ENCODE data around the gene PLA2G2C.

Gene PLA2G2C

GRCh38 chr1:20179371-20180128 lies 6.8 kb downstream of the PLA2G2C start:
- Histone ChIP-seq H3K4me3 (ENCODE audit: insufficient read depth, low read depth, low read length, poor library complexity, severe bottlenecking) (no peak overlapping the region), H3K27me3 (replicated peaks; ENCODE audit: control insufficient read depth, insufficient read depth, low read length, poor library complexity, severe bottlenecking) (no peaks in the 10 kb centered on the region), H3K4me1 (ENCODE audit: control insufficient read depth, insufficient read depth, low read length, poor library complexity, severe bottlenecking) (no peaks in the 10 kb centered on the region), H3K36me3 (ENCODE audit: control insufficient read depth, insufficient read depth, low read length) (no peaks in the 10 kb centered on the region), H3K27ac (ENCODE audit: insufficient read depth, low read length, poor library complexity, severe bottlenecking) (no peak overlapping the region), H3K9me3 (ENCODE audit: control insufficient read depth, low read length) (no peaks in the 10 kb centered on the region)
- no peak for DNase-seq

GRCh38 chr1:20178634-20179370 lies 7.5 kb downstream of the PLA2G2C start:
- H3K27ac ChIP-seq (ENCODE audit: insufficient read depth, low read length, poor library complexity, severe bottlenecking) = no peak overlapping the region
- H3K27me3 ChIP-seq (replicated peaks; ENCODE audit: control insufficient read depth, insufficient read depth, low read length, poor library complexity, severe bottlenecking) = no peaks in the 10 kb centered on the region
- no peak for DNase-seq
- H3K9me3 ChIP-seq (ENCODE audit: control insufficient read depth, low read length) = no peaks in the 10 kb centered on the region
- no peak overlapping the region for H3K4me3 ChIP-seq (ENCODE audit: insufficient read depth, low read depth, low read length, poor library complexity, severe bottlenecking)
- no peaks in the 10 kb centered on the region for H3K36me3 ChIP-seq (ENCODE audit: control insufficient read depth, insufficient read depth, low read length)
- H3K4me1 ChIP-seq (ENCODE audit: control insufficient read depth, insufficient read depth, low read length, poor library complexity, severe bottlenecking) = no peaks in the 10 kb centered on the region

- H3K4me3 ChIP-seq (ENCODE audit: insufficient read depth, low read depth, low read length, poor library complexity, severe bottlenecking) = no peak overlapping the region
- H3K27ac ChIP-seq (ENCODE audit: insufficient read depth, low read length, poor library complexity, severe bottlenecking) = no peak overlapping the region
- DNase-seq = no peak
- peaks cover 10% of the 10 kb centered on the region for H3K4me1 ChIP-seq (ENCODE audit: control insufficient read depth, insufficient read depth, low read length, poor library complexity, severe bottlenecking)
- no peaks in the 10 kb centered on the region for H3K27me3 ChIP-seq (replicated peaks; ENCODE audit: control insufficient read depth, insufficient read depth, low read length, poor library complexity, severe bottlenecking)
- H3K36me3 ChIP-seq (ENCODE audit: control insufficient read depth, insufficient read depth, low read length) = no peaks in the 10 kb centered on the region
- no peaks in the 10 kb centered on the region for H3K9me3 ChIP-seq (ENCODE audit: control insufficient read depth, low read length)
These were observed 11.2 kb downstream of the PLA2G2C start for GRCh38 chr1:20174937-20175666.

GRCh38 chr1:20172033-20172590 lies 14.2 kb downstream of the PLA2G2C start:
- Histone ChIP-seq H3K27ac (ENCODE audit: insufficient read depth, low read length, poor library complexity, severe bottlenecking) (no peak overlapping the region), H3K9me3 (ENCODE audit: control insufficient read depth, low read length) (no peaks in the 10 kb centered on the region), H3K36me3 (ENCODE audit: control insufficient read depth, insufficient read depth, low read length) (no peaks in the 10 kb centered on the region), H3K4me1 (ENCODE audit: control insufficient read depth, insufficient read depth, low read length, poor library complexity, severe bottlenecking) (peaks cover 10% of the 10 kb centered on the region), H3K27me3 (replicated peaks; ENCODE audit: control insufficient read depth, insufficient read depth, low read length, poor library complexity, severe bottlenecking) (no peaks in the 10 kb centered on the region), H3K4me3 (ENCODE audit: insufficient read depth, low read depth, low read length, poor library complexity, severe bottlenecking) (no peak overlapping the region)
- DNase-seq = no peak

- Histone ChIP-seq H3K4me1 (ENCODE audit: control insufficient read depth, insufficient read depth, low read length, poor library complexity, severe bottlenecking) (peaks cover 10% of the 10 kb centered on the region), H3K36me3 (ENCODE audit: control insufficient read depth, insufficient read depth, low read length) (no peaks in the 10 kb centered on the region), H3K27ac (ENCODE audit: insufficient read depth, low read length, poor library complexity, severe bottlenecking) (no peak overlapping the region), H3K9me3 (ENCODE audit: control insufficient read depth, low read length) (no peaks in the 10 kb centered on the region), H3K4me3 (ENCODE audit: insufficient read depth, low read depth, low read length, poor library complexity, severe bottlenecking) (no peak overlapping the region), H3K27me3 (replicated peaks; ENCODE audit: control insufficient read depth, insufficient read depth, low read length, poor library complexity, severe bottlenecking) (no peaks in the 10 kb centered on the region)
- no peak for DNase-seq
These were observed 16.4 kb downstream of the PLA2G2C start for GRCh38 chr1:20169932-20170331.

- DNase-seq = no peak
- no peaks in the 10 kb centered on the region for H3K27me3 ChIP-seq (replicated peaks; ENCODE audit: control insufficient read depth, insufficient read depth, low read length, poor library complexity, severe bottlenecking)
- no peaks in the 10 kb centered on the region for H3K36me3 ChIP-seq (ENCODE audit: control insufficient read depth, insufficient read depth, low read length)
These were observed 17.5 kb downstream of the PLA2G2C start for GRCh38 chr1:20168564-20169491.

GRCh38 chr1:20167126-20167525 lies 19.2 kb downstream of the PLA2G2C start:
- Histone ChIP-seq H3K4me1 (ENCODE audit: control insufficient read depth, insufficient read depth, low read length, poor library complexity, severe bottlenecking) (peaks cover 7% of the 10 kb centered on the region), H3K9me3 (ENCODE audit: control insufficient read depth, low read length) (no peaks in the 10 kb centered on the region), H3K36me3 (ENCODE audit: control insufficient read depth, insufficient read depth, low read length) (no peaks in the 10 kb centered on the region), H3K27ac (ENCODE audit: insufficient read depth, low read length, poor library complexity, severe bottlenecking) (no peak overlapping the region), H3K27me3 (replicated peaks; ENCODE audit: control insufficient read depth, insufficient read depth, low read length, poor library complexity, severe bottlenecking) (no peaks in the 10 kb centered on the region), H3K4me3 (ENCODE audit: insufficient read depth, low read depth, low read length, poor library complexity, severe bottlenecking) (no peak overlapping the region)
- no peak for DNase-seq

More at GRCh38 chr1:20168564-20169491, 17.5 kb downstream of the PLA2G2C start:
- Histone ChIP-seq H3K4me3 (ENCODE audit: insufficient read depth, low read depth, low read length, poor library complexity, severe bottlenecking) (no peak overlapping the region), H3K4me1 (ENCODE audit: control insufficient read depth, insufficient read depth, low read length, poor library complexity, severe bottlenecking) (peaks cover 10% of the 10 kb centered on the region), H3K9me3 (ENCODE audit: control insufficient read depth, low read length) (no peaks in the 10 kb centered on the region), H3K27ac (ENCODE audit: insufficient read depth, low read length, poor library complexity, severe bottlenecking) (no peak overlapping the region)

GRCh38 chr1:20166051-20166450 lies 20.3 kb downstream of the PLA2G2C start:
- Histone ChIP-seq H3K36me3 (ENCODE audit: control insufficient read depth, insufficient read depth, low read length) (no peaks in the 10 kb centered on the region), H3K4me1 (ENCODE audit: control insufficient read depth, insufficient read depth, low read length, poor library complexity, severe bottlenecking) (peaks cover 1% of the 10 kb centered on the region), H3K9me3 (ENCODE audit: control insufficient read depth, low read length) (peaks cover 5% of the 10 kb centered on the region), H3K27me3 (replicated peaks; ENCODE audit: control insufficient read depth, insufficient read depth, low read length, poor library complexity, severe bottlenecking) (no peaks in the 10 kb centered on the region), H3K4me3 (ENCODE audit: insufficient read depth, low read depth, low read length, poor library complexity, severe bottlenecking) (no peak overlapping the region), H3K27ac (ENCODE audit: insufficient read depth, low read length, poor library complexity, severe bottlenecking) (no peak overlapping the region)
- DNase-seq = no peak

- Histone ChIP-seq H3K4me1 (ENCODE audit: control insufficient read depth, insufficient read depth, low read length, poor library complexity, severe bottlenecking) (no peaks in the 10 kb centered on the region), H3K27me3 (replicated peaks; ENCODE audit: control insufficient read depth, insufficient read depth, low read length, poor library complexity, severe bottlenecking) (no peaks in the 10 kb centered on the region), H3K4me3 (ENCODE audit: insufficient read depth, low read depth, low read length, poor library complexity, severe bottlenecking) (no peak overlapping the region), H3K9me3 (ENCODE audit: control insufficient read depth, low read length) (peaks cover 10% of the 10 kb centered on the region), H3K27ac (ENCODE audit: insufficient read depth, low read length, poor library complexity, severe bottlenecking) (no peak overlapping the region), H3K36me3 (ENCODE audit: control insufficient read depth, insufficient read depth, low read length) (no peaks in the 10 kb centered on the region)
- no peak for DNase-seq
These were observed 20.8 kb downstream of the PLA2G2C start for GRCh38 chr1:20165522-20165951.

Data from effector memory CD4-positive, alpha-beta T cell (primary cell).